CD4-positive, alpha-beta T cell treated with Interleukin-15 for 4 hours (primary cell): ENCODE data around the gene CYB5RL.

ENCODE experiments used
- DNase-seq: peaks from one replicate; pipeline ENCODE4 v3.0.0-alpha.2; 2020; ENCODE audit warnings: low spot score

The CYB5RL gene

GRCh38 chr1:54159733-54160316 lies 40.0 kb downstream of the CYB5RL start:
- DNase-seq: no peak

GRCh38 chr1:54158071-54158470 lies 41.8 kb downstream of the CYB5RL start:
- no peak for DNase-seq

GRCh38 chr1:54157401-54157800 lies 42.4 kb downstream of the CYB5RL start:
- DNase-seq: no peak

GRCh38 chr1:54156986-54157385 lies 42.8 kb downstream of the CYB5RL start:
- DNase-seq: no peak

- DNase-seq: no peak
Observed at GRCh38 chr1:54156201-54156600, 43.6 kb downstream of the CYB5RL start.

- no peak for DNase-seq
Observed at GRCh38 chr1:54153535-54154439, 46.0 kb downstream of the CYB5RL start.

- no peak for DNase-seq
Observed at GRCh38 chr1:54152696-54153095, 47.1 kb downstream of the CYB5RL start, which contains the start of gene CDCP2. CDCP2 (minus strand) TSS chr1:54153000; CDS start chr1:54152922, 78 bp downstream.

GRCh38 chr1:54151013-54151412 lies 48.8 kb downstream of the CYB5RL start:
- DNase-seq: no peak
